ENCODE results near the gene C3orf18. TPM values are rescaled to one million over a fixed set of nuclear protein-coding genes. Genes with fewer than 3 reads are reported as not detected.
A peak's percentile ranks its signal among the peaks of the same experiment; 100 is the strongest.

The C3orf18 gene
- total and polyA plus RNA-seq, 9 of the 15 experiments (the other 6 are each of a cell fraction or from before 2014, with no cell fraction given), result 0.01 to 2.3 (median 0.94) TPM

DNA sequence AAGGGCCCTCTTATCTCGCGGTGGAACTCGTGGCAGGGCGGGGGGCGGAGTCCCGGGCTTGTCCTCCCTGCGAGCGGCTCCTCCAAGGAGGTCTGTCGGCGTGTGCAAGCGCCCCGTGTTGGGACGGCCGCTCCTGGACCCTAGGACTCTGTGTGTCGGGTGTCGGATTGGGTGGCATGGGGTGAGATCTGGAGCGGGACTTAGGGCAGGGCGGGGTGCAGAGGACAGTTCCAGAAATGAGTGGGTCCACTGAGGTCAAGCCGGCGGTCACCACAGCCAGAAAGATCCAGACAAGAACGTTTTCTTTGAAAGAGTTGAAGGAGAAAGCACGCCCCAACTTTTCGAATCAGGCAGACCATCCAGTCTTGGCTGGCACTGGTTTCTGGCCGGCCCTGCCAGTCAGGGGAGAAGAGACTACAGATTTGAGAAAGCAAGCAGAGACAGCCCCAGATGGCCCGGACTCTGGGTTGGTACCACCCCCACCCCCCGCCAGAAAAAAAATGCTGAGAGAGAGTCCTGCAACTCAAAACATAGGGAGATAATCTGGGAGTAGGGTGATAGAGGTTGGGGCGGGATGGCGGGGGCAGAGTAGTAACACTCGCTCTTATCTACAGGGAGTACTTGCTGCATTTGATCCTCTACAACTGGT lies 44.8 kb upstream of the C3orf18 start (continued):
- TF ChIP-seq ZNF324 (CRISPR knock-in tag; IDR thresholded peaks at IDR 0.05), result no peak
- TF ChIP-seq CREM (IDR thresholded peaks at IDR 0.05; ENCODE audit: low read depth), result peak; percentile 79
- TF ChIP-seq, protein P1, sequence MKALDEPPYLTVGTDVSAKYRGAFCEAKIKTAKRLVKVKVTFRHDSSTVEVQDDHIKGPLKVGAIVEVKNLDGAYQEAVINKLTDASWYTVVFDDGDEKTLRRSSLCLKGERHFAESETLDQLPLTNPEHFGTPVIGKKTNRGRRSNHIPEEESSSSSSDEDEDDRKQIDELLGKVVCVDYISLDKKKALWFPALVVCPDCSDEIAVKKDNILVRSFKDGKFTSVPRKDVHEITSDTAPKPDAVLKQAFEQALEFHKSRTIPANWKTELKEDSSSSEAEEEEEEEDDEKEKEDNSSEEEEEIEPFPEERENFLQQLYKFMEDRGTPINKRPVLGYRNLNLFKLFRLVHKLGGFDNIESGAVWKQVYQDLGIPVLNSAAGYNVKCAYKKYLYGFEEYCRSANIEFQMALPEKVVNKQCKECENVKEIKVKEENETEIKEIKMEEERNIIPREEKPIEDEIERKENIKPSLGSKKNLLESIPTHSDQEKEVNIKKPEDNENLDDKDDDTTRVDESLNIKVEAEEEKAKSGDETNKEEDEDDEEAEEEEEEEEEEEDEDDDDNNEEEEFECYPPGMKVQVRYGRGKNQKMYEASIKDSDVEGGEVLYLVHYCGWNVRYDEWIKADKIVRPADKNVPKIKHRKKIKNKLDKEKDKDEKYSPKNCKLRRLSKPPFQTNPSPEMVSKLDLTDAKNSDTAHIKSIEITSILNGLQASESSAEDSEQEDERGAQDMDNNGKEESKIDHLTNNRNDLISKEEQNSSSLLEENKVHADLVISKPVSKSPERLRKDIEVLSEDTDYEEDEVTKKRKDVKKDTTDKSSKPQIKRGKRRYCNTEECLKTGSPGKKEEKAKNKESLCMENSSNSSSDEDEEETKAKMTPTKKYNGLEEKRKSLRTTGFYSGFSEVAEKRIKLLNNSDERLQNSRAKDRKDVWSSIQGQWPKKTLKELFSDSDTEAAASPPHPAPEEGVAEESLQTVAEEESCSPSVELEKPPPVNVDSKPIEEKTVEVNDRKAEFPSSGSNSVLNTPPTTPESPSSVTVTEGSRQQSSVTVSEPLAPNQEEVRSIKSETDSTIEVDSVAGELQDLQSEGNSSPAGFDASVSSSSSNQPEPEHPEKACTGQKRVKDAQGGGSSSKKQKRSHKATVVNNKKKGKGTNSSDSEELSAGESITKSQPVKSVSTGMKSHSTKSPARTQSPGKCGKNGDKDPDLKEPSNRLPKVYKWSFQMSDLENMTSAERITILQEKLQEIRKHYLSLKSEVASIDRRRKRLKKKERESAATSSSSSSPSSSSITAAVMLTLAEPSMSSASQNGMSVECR (CRISPR knock-in tag; IDR thresholded peaks at IDR 0.05), result no peak
- TF ChIP-seq ZFP30 (CRISPR knock-in tag; IDR thresholded peaks at IDR 0.05; ENCODE audit: borderline replicate concordance), result no peak
- TF ChIP-seq KAT7 (CRISPR knock-in tag; IDR thresholded peaks at IDR 0.05; ENCODE audit: borderline replicate concordance), result no peak
- no peak for TF ChIP-seq MCM7 (IDR thresholded peaks at IDR 0.05)
- TF ChIP-seq, protein P2, sequence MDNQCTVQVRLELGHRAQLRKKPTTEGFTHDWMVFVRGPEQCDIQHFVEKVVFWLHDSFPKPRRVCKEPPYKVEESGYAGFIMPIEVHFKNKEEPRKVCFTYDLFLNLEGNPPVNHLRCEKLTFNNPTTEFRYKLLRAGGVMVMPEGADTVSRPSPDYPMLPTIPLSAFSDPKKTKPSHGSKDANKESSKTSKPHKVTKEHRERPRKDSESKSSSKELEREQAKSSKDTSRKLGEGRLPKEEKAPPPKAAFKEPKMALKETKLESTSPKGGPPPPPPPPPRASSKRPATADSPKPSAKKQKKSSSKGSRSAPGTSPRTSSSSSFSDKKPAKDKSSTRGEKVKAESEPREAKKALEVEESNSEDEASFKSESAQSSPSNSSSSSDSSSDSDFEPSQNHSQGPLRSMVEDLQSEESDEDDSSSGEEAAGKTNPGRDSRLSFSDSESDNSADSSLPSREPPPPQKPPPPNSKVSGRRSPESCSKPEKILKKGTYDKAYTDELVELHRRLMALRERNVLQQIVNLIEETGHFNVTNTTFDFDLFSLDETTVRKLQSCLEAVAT (IDR thresholded peaks at IDR 0.05), result peak; percentile 68 to 76; a peak in 2 of 4 replicates
- no peak for TF ChIP-seq ZBED1 (IDR thresholded peaks at IDR 0.05)
- TF ChIP-seq, protein P3, sequence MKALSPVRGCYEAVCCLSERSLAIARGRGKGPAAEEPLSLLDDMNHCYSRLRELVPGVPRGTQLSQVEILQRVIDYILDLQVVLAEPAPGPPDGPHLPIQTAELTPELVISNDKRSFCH (CRISPR knock-in tag; IDR thresholded peaks at IDR 0.05), result no peak
- TF ChIP-seq, protein P3 (tag; IDR thresholded peaks at IDR 0.05), result no peak
- TF ChIP-seq BRD9 (IDR thresholded peaks at IDR 0.05; ENCODE audit: low read depth, partially characterized antibody), result no peak
- TF ChIP-seq EP400 (IDR thresholded peaks at IDR 0.05), result 0 out of 2 replicates have a peak, but pooled peaks have one; percentile 81
- peak; percentile 73 for TF ChIP-seq SUPT5H (IDR thresholded peaks at IDR 0.05)
- no peak for TF ChIP-seq JUNB (CRISPR knock-in tag; conservative IDR thresholded peaks at IDR 0.05)
- TF ChIP-seq, protein P4, sequence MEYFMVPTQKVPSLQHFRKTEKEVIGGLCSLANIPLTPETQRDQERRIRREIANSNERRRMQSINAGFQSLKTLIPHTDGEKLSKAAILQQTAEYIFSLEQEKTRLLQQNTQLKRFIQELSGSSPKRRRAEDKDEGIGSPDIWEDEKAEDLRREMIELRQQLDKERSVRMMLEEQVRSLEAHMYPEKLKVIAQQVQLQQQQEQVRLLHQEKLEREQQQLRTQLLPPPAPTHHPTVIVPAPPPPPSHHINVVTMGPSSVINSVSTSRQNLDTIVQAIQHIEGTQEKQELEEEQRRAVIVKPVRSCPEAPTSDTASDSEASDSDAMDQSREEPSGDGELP (CRISPR knock-in tag; IDR thresholded peaks at IDR 0.05; ENCODE audit: borderline replicate concordance), result peak; percentile 52; the same call in 1 of the 2 replicates
- TF ChIP-seq ILF3 (IDR thresholded peaks at IDR 0.05; ENCODE audit: borderline replicate concordance), result no peak
- no peak for TF ChIP-seq ZNF140 (CRISPR knock-in tag; IDR thresholded peaks at IDR 0.05)
- TF ChIP-seq ZSCAN29 (IDR thresholded peaks at IDR 0.05), result no peak
- no peak for TF ChIP-seq STAG1 (CRISPR knock-in tag; IDR thresholded peaks at IDR 0.05; ENCODE audit: borderline replicate concordance)
- TF ChIP-seq JUN (IDR thresholded peaks at IDR 0.05; ENCODE audit: borderline replicate concordance, low read depth, low read length), result no peak
- TF ChIP-seq JUN (CRISPR knock-in tag; IDR thresholded peaks at IDR 0.05; ENCODE audit: borderline replicate concordance), result no peak
- TF ChIP-seq CBFA2T3 (IDR thresholded peaks at IDR 0.05), result peak; percentile 84
- peak; percentile 69; the same call in 1 of the 2 replicates for TF ChIP-seq TOE1 (IDR thresholded peaks at IDR 0.05; ENCODE audit: borderline replicate concordance)
- no peak for TF ChIP-seq TOE1 (CRISPR knock-in tag; IDR thresholded peaks at IDR 0.05; ENCODE audit: borderline replicate concordance, low read depth)
